HG03135 (cell line): ENCODE results near the gene TRABD2A.
"Not testable (repeated sequence)": the region's sequence is repeated elsewhere in the genome, so short reads cannot be mapped to it uniquely, and the experiment has no call there.

Experiments used
- ATAC-seq: cut with Tn5 transposase; IDR thresholded peaks from one replicate; pipeline ENCODE4 v1.9.1; 2021; ENCODE audit warnings: mild to moderate bottlenecking, moderate library complexity; ENCODE audit not compliant: unreplicated experiment

Gene TRABD2A

GRCh38 chr2:84880645-84881521, at the start of gene TRABD2A:
Gene TRABD2A (minus strand): TSS chr2:84881084. CDS start chr2:84881039, 45 bp downstream.
- ATAC-seq, result no peak

GRCh38 chr2:84927275-84927627, 46.4 kb upstream of the TRABD2A start:
- no peak for ATAC-seq

GRCh38 chr2:84925724-84926376, 45.0 kb upstream of the TRABD2A start:
- ATAC-seq, result peak; percentile 77

- no peak for ATAC-seq
These were observed 44.4 kb upstream of the TRABD2A start for GRCh38 chr2:84925336-84925723.

GRCh38 chr2:84924173-84925106, 43.6 kb upstream of the TRABD2A start:
- ATAC-seq, result peak; percentile 34

GRCh38 chr2:84923009-84923408, 42.1 kb upstream of the TRABD2A start:
- ATAC-seq, result no peak

GRCh38 chr2:84919885-84920580, 39.1 kb upstream of the TRABD2A start:
- ATAC-seq, result peak; percentile 42

GRCh38 chr2:84918430-84918829, 37.5 kb upstream of the TRABD2A start:
- ATAC-seq, result no peak

GRCh38 chr2:84917821-84918220, 36.9 kb upstream of the TRABD2A start:
- not testable (repeated sequence) for ATAC-seq

GRCh38 chr2:84915675-84916074, 34.8 kb upstream of the TRABD2A start:
- ATAC-seq, result not testable (repeated sequence)

GRCh38 chr2:84914334-84914733, 33.5 kb upstream of the TRABD2A start:
- ATAC-seq, result no peak

GRCh38 chr2:84912984-84913383, 32.1 kb upstream of the TRABD2A start:
- ATAC-seq, result no peak

GRCh38 chr2:84911135-84911678, 30.3 kb upstream of the TRABD2A start:
- no peak for ATAC-seq

- ATAC-seq, result no peak
These were observed 28.2 kb upstream of the TRABD2A start for GRCh38 chr2:84908948-84909713.

GRCh38 chr2:84906900-84907714, 26.2 kb upstream of the TRABD2A start:
- peak; percentile 36 for ATAC-seq

GRCh38 chr2:84906108-84906899, 25.4 kb upstream of the TRABD2A start:
- ATAC-seq, result peak; percentile 21

GRCh38 chr2:84905181-84906107, 24.6 kb upstream of the TRABD2A start, which contains the start of gene TMSB10:
Gene TMSB10 (plus strand): TSS chr2:84905656.
- peak; percentile 66 for ATAC-seq
